HCT116 (cell line): Measurements from ENCODE around the gene STX10. TPM values are rescaled to one million over a fixed set of nuclear protein-coding genes. Genes with fewer than 3 reads are reported as not detected.

ENCODE experiments used
- ATAC-seq: fragments of 200-7000 bp; cut with Tn5 transposase; 2 replicates; pipeline ENCODE4 v1.9.1; 2020; ENCODE audit warnings: mild to moderate bottlenecking, moderate library complexity
- BruUV-seq: library from RNA; stranded (reverse); fragments of 400-500 nt; replicated peaks from 2 replicates; lab custom pipeline; 2021; lab: Mats Ljungman, UMichigan
- CTCF ChIA-PET: fragments of 300-600 bp; sonication (Branson Sonifier 250); formaldehyde crosslinking; loops from one replicate; lab custom pipeline; 2021; ENCODE audit warnings: antibody characterized with exemption; lab: Charles Lee
- POLR2A ChIA-PET: fragments of 300-600, 350-600 bp; sonication (Branson Sonifier 250); formaldehyde crosslinking; loops from one replicate; lab custom pipeline; 2021; ENCODE audit warnings: antibody characterized with exemption; lab: Charles Lee
- RAD21 ChIA-PET, 2 experiments: fragments of 300-600 bp; sonication (Branson Sonifier 250); formaldehyde crosslinking; loops; one replicate each; lab custom pipeline; 2023; ENCODE audit warnings: low total read pairs in 2 of 2; ENCODE audit not compliant: uncharacterized antibody in 2 of 2, unreplicated experiment in 2 of 2, low non-redundant PET in 1 of 2; lab: Charles Lee
- DNase-seq: peaks from one replicate; pipeline ENCODE4 v3.0.0-alpha.2; 2010; ENCODE audit warnings: low read depth, low spot score
- H2AFZ ChIP-seq: fragments of 200-600 bp; shearing (Covaris generic), sonication (generic); 2 replicates; pipeline ENCODE4 v1.6.1; 2017; ENCODE audit warnings: low read depth, mixed run types, mixed read lengths, antibody characterized with exemption, low read length; ENCODE audit not compliant: poor library complexity, severe bottlenecking
- H3K27ac ChIP-seq: 2 replicates; pipeline ENCODE4 v1.5.1; 2012; ENCODE audit warnings: low read depth, low read length
- H3K27me3 ChIP-seq: fragments of 200-600 bp; sonication (generic); 2 replicates; pipeline ENCODE4 v1.6.1; 2016; ENCODE audit warnings: mixed run types, low read length, mixed read lengths; ENCODE audit not compliant: insufficient read depth
- H3K36me3 ChIP-seq, 2 experiments: fragments of 200-500 bp in 1 of 2; fragments of 200-600 bp in 1 of 2; sonication (Bioruptor generic) in 1 of 2; sonication (generic) in 1 of 2; 2 replicates each; pipeline versions ENCODE4 v1.5.1 to v1.6.1; 2014 to 2016; ENCODE audit warnings: low read length in 2 of 2, inconsistent platforms in 1 of 2, mixed read lengths in 1 of 2, mixed run types in 1 of 2; ENCODE audit not compliant: insufficient read depth in 2 of 2, control insufficient read depth in 1 of 2
- H3K4me1 ChIP-seq, 2 experiments: fragments of 200-600 bp in 1 of 2; sonication (generic) in 1 of 2; 2 replicates each; pipeline versions ENCODE4 v1.5.1 to v1.6.1; 2012 to 2017; ENCODE audit warnings: low read length in 2 of 2, inconsistent platforms in 1 of 2, mild to moderate bottlenecking in 1 of 2, mixed read lengths in 1 of 2, mixed run types in 1 of 2, moderate library complexity in 1 of 2; ENCODE audit not compliant: insufficient read depth in 2 of 2, control insufficient read depth in 1 of 2
- H3K4me2 ChIP-seq: fragments of 200-600 bp; sonication (generic); 2 replicates; pipeline ENCODE4 v1.6.1; 2017; ENCODE audit warnings: mixed run types, low read length, mixed read lengths
- H3K4me3 ChIP-seq, 2 experiments: fragments of 200-600 bp in 1 of 2; sonication (generic) in 1 of 2; replicated peaks in 1 of 2; 2 replicates each; pipeline ENCODE4 v1.5.1; 2011 to 2016; ENCODE audit warnings: low read length in 2 of 2, control low read depth in 1 of 2, low read depth in 1 of 2, mild to moderate bottlenecking in 1 of 2, mixed read lengths in 1 of 2, mixed run types in 1 of 2
- H3K79me2 ChIP-seq: fragments of 200-600 bp; sonication (generic); 2 replicates; pipeline ENCODE4 v1.6.1; 2017; ENCODE audit warnings: mild to moderate bottlenecking, mixed run types, low read length, moderate library complexity, mixed read lengths; ENCODE audit not compliant: insufficient read depth
- H3K9ac ChIP-seq: fragments of 200-600 bp; sonication (generic); 2 replicates; pipeline ENCODE4 v1.6.1; 2016; ENCODE audit warnings: low read length, mixed read lengths
- H3K9me2 ChIP-seq: fragments of 200-600 bp; sonication (generic), shearing (Covaris generic); 2 replicates; pipeline ENCODE4 v1.6.1; 2017; ENCODE audit warnings: mixed run types, mild to moderate bottlenecking, moderate library complexity; ENCODE audit not compliant: insufficient read depth
- H3K9me3 ChIP-seq, 2 experiments: fragments of 200-500 bp in 1 of 2; fragments of 200-600 bp in 1 of 2; sonication (Bioruptor generic) in 1 of 2; sonication (generic) in 1 of 2; 2 replicates each; pipeline ENCODE4 v1.6.1; 2014 to 2017; ENCODE audit warnings: low read length in 2 of 2, mixed read lengths in 2 of 2, inconsistent platforms in 1 of 2, low read depth in 1 of 2, mild to moderate bottlenecking in 1 of 2, mixed run types in 1 of 2, moderate library complexity in 1 of 2; ENCODE audit not compliant: control insufficient read depth in 1 of 2, insufficient read depth in 1 of 2
- H4K20me1 ChIP-seq: fragments of 200-600 bp; sonication (generic), shearing (Covaris generic); 2 replicates; pipeline ENCODE4 v1.6.1; 2017; ENCODE audit warnings: mixed run types, mild to moderate bottlenecking, moderate library complexity; ENCODE audit not compliant: insufficient read depth
- CEBPB ChIP-seq: IDR thresholded peaks from 2 replicates; pipeline ENCODE4 v1.6.1; 2012; ENCODE audit warnings: low read depth
- EGR1 ChIP-seq: IDR thresholded peaks from 2 replicates; pipeline ENCODE4 v1.6.1; 2012; ENCODE audit warnings: low read depth
- ELF1 ChIP-seq: IDR thresholded peaks from 2 replicates; pipeline ENCODE4 v1.6.1; 2012; ENCODE audit warnings: low read depth, borderline replicate concordance
- EZH2phosphoT487 ChIP-seq: fragments of 200-600 bp; IDR thresholded peaks from 2 replicates; pipeline ENCODE4 v1.6.1; 2018; ENCODE audit warnings: antibody characterized with exemption, borderline replicate concordance
- FOSL1 ChIP-seq: IDR thresholded peaks from 2 replicates; pipeline ENCODE4 v1.6.1; 2012; ENCODE audit warnings: low read depth
- POLR2A ChIP-seq: IDR thresholded peaks from 2 replicates; pipeline ENCODE4 v1.7.0; 2011; ENCODE audit warnings: borderline replicate concordance; ENCODE audit not compliant: insufficient read depth, insufficient read length; ENCODE audit errors: extremely low read depth
- POLR2AphosphoS5 ChIP-seq: IDR thresholded peaks from 2 replicates; pipeline ENCODE4 v1.6.1; 2011; ENCODE audit warnings: mild to moderate bottlenecking, low read depth, low read length, moderate library complexity
- RAD21 ChIP-seq: IDR thresholded peaks from 2 replicates; pipeline ENCODE4 v1.6.1; 2012; ENCODE audit warnings: low read depth, mild to moderate bottlenecking
- SIN3A ChIP-seq: IDR thresholded peaks from 2 replicates; pipeline ENCODE4 v1.6.1; 2012; ENCODE audit warnings: low read depth
- TCF7L2 ChIP-seq: IDR thresholded peaks from 2 replicates; pipeline ENCODE4 v1.7.0; 2011; ENCODE audit warnings: borderline replicate concordance, inconsistent platforms; ENCODE audit not compliant: insufficient read depth, insufficient read length; ENCODE audit errors: extremely low read depth
- YY1 ChIP-seq: IDR thresholded peaks from 2 replicates; pipeline ENCODE4 v1.6.1; 2011; ENCODE audit warnings: low read length, low read depth, moderate library complexity, mild to moderate bottlenecking; ENCODE audit not compliant: insufficient replicate concordance; ENCODE audit errors: extremely low read depth
- intact Hi-C: fragments of 100-400 bp; cut with micrococcal nuclease; formaldehyde crosslinking; loops from 2 replicates; pipeline ENCODE4 v1.10.0; 2022
- total RNA-seq: library from RNA; stranded (reverse); gene quantifications from one replicate; pipeline ENCODE4 v1.2.1, GENCODE V29; 2021; ENCODE audit not compliant: unreplicated experiment
- TF ChIP-seq, protein P1 (sequence below): IDR thresholded peaks from 2 replicates; pipeline ENCODE4 v1.6.1; 2012; ENCODE audit warnings: low read depth
- TF ChIP-seq, protein P2 (sequence below): IDR thresholded peaks from 2 replicates; pipeline ENCODE4 v1.6.1; 2012
- TF ChIP-seq, protein P3 (sequence below), 3 experiments: fragments of 200-600 bp in 1 of 3; sonication (generic) in 1 of 3; IDR thresholded peaks in 2 of 3; conservative IDR thresholded peaks in 1 of 3; 2 replicates each; pipeline ENCODE4 v1.5.1; 2012 to 2017; ENCODE audit warnings: low read depth in 2 of 3, low read length in 2 of 3, antibody characterized with exemption in 1 of 3, borderline replicate concordance in 1 of 3, control low read depth in 1 of 3, mild to moderate bottlenecking in 1 of 3, mixed read lengths in 1 of 3, mixed run types in 1 of 3, moderate library complexity in 1 of 3; ENCODE audit not compliant: insufficient read depth in 1 of 3

The STX10 gene
- total RNA-seq, 1 experiment from 2014 or later = 149 TPM

DNA sequence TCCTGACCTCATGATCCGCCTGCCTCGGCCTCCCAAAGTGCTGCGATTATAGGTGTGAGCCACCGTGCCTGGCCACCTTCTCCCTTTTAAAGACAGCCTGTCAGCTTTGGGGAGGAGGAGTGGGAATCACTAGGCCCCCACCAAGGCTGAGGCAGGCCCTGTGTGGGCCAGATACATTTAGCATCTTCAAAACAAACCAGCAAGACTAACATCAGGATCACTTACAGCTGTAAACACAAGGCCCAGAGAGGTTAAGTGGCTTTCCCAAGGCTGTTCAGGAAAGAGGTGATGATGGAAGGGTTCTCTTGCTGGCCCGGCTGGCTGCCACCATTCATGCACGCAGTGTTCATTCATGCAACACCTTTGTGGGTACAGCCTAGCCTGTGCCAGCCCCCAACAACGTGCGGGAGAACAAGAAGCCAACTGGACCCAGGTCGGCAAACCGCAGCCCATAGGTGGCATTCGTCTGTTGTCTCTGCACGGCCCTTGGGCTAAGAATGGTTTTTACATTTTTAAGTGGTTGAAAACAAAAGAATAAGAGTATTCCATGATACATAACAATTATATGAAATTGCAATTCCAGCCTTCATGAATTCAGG, 23.1 kb upstream of the STX10 start (continued):
- no peak for TF ChIP-seq TCF7L2

DNA sequence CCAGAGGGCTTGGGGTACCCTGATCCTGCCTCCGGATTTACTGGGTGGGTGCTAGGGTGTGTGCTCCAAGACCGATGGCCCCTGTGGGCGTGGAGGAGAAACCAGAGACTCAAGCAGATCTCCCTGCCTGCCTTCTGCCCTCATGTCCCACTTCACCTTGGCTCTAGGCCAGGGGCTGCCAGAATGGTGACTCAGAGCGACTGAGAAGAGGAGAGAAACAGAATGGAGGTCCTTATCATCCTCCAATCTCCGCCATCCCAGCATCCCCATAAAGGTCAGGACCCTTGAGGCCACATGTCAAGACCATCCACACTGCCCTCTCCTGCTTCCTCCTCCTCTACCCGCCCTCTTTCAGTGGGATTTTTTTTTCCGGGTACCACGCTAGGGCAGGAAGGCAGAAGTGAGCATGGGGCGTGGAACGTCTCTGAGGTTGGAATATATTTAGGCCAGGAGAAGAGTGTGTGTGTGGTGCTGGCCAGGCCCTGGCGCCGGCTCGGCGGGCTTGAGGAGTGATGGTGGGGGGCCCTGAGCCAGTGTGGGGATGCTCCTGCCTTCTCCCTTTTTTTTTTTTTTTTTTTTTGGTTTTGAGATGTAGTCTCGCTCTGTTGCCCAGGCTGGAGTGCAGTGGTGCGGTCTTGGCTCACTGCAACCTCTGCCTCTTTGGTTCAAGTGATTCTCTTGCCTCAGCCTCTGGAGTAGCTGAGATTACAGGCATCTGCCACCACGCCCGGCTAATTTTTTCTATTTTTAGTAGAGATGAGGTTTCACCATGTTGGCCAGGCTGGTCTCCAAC, 22.4 kb upstream of the STX10 start:
- Histone ChIP-seq H3K9me2 (no peaks in the 10 kb centered on the region), H3K4me1 (peaks cover 60 to 64% of the 10 kb centered on the region in 2 experiments), H2AFZ (no peak overlapping the region), H4K20me1 (no peaks in the 10 kb centered on the region), H3K36me3 (no peaks in the 10 kb centered on the region), H3K9ac (peak overlapping the region; percentile 64), H3K4me3 (peak overlapping the region; percentile 25 to 33), H3K27me3 (no peaks in the 10 kb centered on the region), H3K4me2 (peak overlapping the region; percentile 67), H3K9me3 (no peaks in the 10 kb centered on the region), H3K27ac (peak overlapping the region; percentile 97), H3K79me2 (no peaks in the 10 kb centered on the region)
- peak; percentile 33 for ATAC-seq
- ChIA-PET CTCF (interaction anchor here (0.6 kb wide), 1 partner anchor 478 kb away, joined by 4 read pairs; no protein-coding TSS in a partner anchor), POLR2A (no interaction called here), RAD21 (no interaction called here)
- DNase-seq = no peak
- intact Hi-C loops = no loop called here
- TF ChIP-seq POLR2AphosphoS5 = peak; percentile 63
- no peak for TF ChIP-seq FOSL1
- TF ChIP-seq, protein P1, sequence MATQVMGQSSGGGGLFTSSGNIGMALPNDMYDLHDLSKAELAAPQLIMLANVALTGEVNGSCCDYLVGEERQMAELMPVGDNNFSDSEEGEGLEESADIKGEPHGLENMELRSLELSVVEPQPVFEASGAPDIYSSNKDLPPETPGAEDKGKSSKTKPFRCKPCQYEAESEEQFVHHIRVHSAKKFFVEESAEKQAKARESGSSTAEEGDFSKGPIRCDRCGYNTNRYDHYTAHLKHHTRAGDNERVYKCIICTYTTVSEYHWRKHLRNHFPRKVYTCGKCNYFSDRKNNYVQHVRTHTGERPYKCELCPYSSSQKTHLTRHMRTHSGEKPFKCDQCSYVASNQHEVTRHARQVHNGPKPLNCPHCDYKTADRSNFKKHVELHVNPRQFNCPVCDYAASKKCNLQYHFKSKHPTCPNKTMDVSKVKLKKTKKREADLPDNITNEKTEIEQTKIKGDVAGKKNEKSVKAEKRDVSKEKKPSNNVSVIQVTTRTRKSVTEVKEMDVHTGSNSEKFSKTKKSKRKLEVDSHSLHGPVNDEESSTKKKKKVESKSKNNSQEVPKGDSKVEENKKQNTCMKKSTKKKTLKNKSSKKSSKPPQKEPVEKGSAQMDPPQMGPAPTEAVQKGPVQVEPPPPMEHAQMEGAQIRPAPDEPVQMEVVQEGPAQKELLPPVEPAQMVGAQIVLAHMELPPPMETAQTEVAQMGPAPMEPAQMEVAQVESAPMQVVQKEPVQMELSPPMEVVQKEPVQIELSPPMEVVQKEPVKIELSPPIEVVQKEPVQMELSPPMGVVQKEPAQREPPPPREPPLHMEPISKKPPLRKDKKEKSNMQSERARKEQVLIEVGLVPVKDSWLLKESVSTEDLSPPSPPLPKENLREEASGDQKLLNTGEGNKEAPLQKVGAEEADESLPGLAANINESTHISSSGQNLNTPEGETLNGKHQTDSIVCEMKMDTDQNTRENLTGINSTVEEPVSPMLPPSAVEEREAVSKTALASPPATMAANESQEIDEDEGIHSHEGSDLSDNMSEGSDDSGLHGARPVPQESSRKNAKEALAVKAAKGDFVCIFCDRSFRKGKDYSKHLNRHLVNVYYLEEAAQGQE = no peak
- TF ChIP-seq ELF1 = no peak
- TF ChIP-seq RAD21 = no peak
- TF ChIP-seq, protein P2, sequence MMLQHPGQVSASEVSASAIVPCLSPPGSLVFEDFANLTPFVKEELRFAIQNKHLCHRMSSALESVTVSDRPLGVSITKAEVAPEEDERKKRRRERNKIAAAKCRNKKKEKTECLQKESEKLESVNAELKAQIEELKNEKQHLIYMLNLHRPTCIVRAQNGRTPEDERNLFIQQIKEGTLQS = no peak
- no peak for TF ChIP-seq CEBPB
- no peak for TF ChIP-seq POLR2A
- no peak for TF ChIP-seq SIN3A
- TF ChIP-seq YY1 = peak; percentile 56
- no peak for TF ChIP-seq TCF7L2
- TF ChIP-seq EZH2phosphoT487 = no peak
- TF ChIP-seq, protein P3, sequence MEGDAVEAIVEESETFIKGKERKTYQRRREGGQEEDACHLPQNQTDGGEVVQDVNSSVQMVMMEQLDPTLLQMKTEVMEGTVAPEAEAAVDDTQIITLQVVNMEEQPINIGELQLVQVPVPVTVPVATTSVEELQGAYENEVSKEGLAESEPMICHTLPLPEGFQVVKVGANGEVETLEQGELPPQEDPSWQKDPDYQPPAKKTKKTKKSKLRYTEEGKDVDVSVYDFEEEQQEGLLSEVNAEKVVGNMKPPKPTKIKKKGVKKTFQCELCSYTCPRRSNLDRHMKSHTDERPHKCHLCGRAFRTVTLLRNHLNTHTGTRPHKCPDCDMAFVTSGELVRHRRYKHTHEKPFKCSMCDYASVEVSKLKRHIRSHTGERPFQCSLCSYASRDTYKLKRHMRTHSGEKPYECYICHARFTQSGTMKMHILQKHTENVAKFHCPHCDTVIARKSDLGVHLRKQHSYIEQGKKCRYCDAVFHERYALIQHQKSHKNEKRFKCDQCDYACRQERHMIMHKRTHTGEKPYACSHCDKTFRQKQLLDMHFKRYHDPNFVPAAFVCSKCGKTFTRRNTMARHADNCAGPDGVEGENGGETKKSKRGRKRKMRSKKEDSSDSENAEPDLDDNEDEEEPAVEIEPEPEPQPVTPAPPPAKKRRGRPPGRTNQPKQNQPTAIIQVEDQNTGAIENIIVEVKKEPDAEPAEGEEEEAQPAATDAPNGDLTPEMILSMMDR (IDR thresholded peaks at IDR 0.05 in 2 of 3, conservative IDR thresholded peaks at IDR 0.05 in 1 of 3; ENCODE audit: borderline replicate concordance in 1 of 3, insufficient read depth in 1 of 3, low read depth in 2 of 3, low read length in 2 of 3) = no peak
- no peak for TF ChIP-seq EGR1
- no TSS peak for BruUV-seq
